K562 (cell line): ENCODE results near the gene THBS1. TPM values are rescaled to one million over a fixed set of nuclear protein-coding genes. Genes with fewer than 3 reads are reported as not detected.

Experiments used
- ATAC-seq: fragments of 200-7000 bp; cut with Tn5 transposase; 3 replicates; pipeline ENCODE4 v1.9.1; 2020; ENCODE audit warnings: moderate library complexity
- BruUV-seq: library from RNA; stranded (reverse); fragments of 400-500 nt; replicated peaks from 2 replicates; lab custom pipeline; 2021; lab: Mats Ljungman, UMichigan
- CTCF ChIA-PET: fragments of 300-600 bp; formaldehyde crosslinking; extraction: SDS; loops from one replicate; lab custom pipeline; 2021; ENCODE audit warnings: low intra/inter-chr PET ratio; lab: Yijun Ruan, JAX
- POLR2A ChIA-PET: fragments of 300-600, 350-650 bp; sonication (Branson Sonifier 250); formaldehyde crosslinking; extraction: SDS; loops from one replicate; lab custom pipeline; 2021; ENCODE audit warnings: antibody characterized with exemption, inconsistent platforms; lab: Yijun Ruan, JAX
- DNase-seq, 4 experiments: peaks; one replicate each; pipeline versions ENCODE4 v3.0.0 to v3.0.0-alpha.2; 2011 to 2018; ENCODE audit warnings: low spot score in 3 of 4, mixed read lengths in 3 of 4; ENCODE audit errors: extremely low read depth in 1 of 4
- FAIRE-seq: peaks from 2 replicates; lab custom pipeline; 2011; peaks lifted over from hg19 to GRCh38; lab: Jason Lieb, UNC
- H2AFZ ChIP-seq: 2 replicates; pipeline ENCODE4 v1.6.0; 2011; ENCODE audit warnings: low read depth, low read length, control low read depth, inconsistent platforms
- H3K27ac ChIP-seq: fragments of 200-600 bp; 3 replicates; pipeline ENCODE4 v1.8.0; 2011; ENCODE audit warnings: low read depth, mild to moderate bottlenecking, control low read depth, inconsistent platforms, low read length, moderate library complexity, mixed read lengths; ENCODE audit errors: extremely low read depth
- H3K27me3 ChIP-seq, 2 experiments: fragments of 300-600 bp in 1 of 2; 2 replicates in 1 of 2; 3 replicates in 1 of 2; pipeline versions ENCODE4 v1.6.0 to v1.8.0; 2011; ENCODE audit warnings: inconsistent platforms in 2 of 2, low read length in 2 of 2, mild to moderate bottlenecking in 1 of 2, mixed read lengths in 1 of 2, moderate library complexity in 1 of 2; ENCODE audit not compliant: control insufficient read depth in 2 of 2, insufficient read depth in 2 of 2
- H3K36me3 ChIP-seq: fragments of 300-600 bp; 3 replicates; pipeline ENCODE4 v1.8.0; 2011; ENCODE audit warnings: mild to moderate bottlenecking, low read length, inconsistent platforms; ENCODE audit not compliant: control insufficient read depth, insufficient read depth
- H3K4me1 ChIP-seq, 2 experiments: fragments of 200-600 bp in 1 of 2; replicated peaks in 1 of 2; 2 replicates in 1 of 2; 3 replicates in 1 of 2; pipeline versions ENCODE4 v1.5.1 to v1.8.0; 2011; ENCODE audit warnings: inconsistent platforms in 2 of 2, low read length in 2 of 2, mild to moderate bottlenecking in 1 of 2, mixed read lengths in 1 of 2, moderate library complexity in 1 of 2; ENCODE audit not compliant: control insufficient read depth in 2 of 2, insufficient read depth in 2 of 2
- H3K4me2 ChIP-seq: 2 replicates; pipeline ENCODE4 v1.6.1; 2011; ENCODE audit warnings: low read length, control low read depth, inconsistent platforms, mixed read lengths; ENCODE audit not compliant: insufficient read depth
- H3K4me3 ChIP-seq: fragments of 200-600 bp; sonication (generic), shearing (Covaris generic); 2 replicates; pipeline ENCODE4 v1.5.1; 2016; ENCODE audit warnings: control low read depth, inconsistent platforms
- H3K79me2 ChIP-seq: fragments of 200-600 bp; 3 replicates; pipeline ENCODE4 v1.8.0; 2011; ENCODE audit warnings: low read length, inconsistent platforms; ENCODE audit not compliant: control insufficient read depth, insufficient read depth
- H3K9ac ChIP-seq, 2 experiments: 2 replicates each; pipeline versions ENCODE4 v1.6.0 to v1.6.1; 2011; ENCODE audit warnings: low read depth in 2 of 2, low read length in 2 of 2, control low read depth in 1 of 2, inconsistent platforms in 1 of 2, mild to moderate bottlenecking in 1 of 2, mixed read lengths in 1 of 2; ENCODE audit not compliant: insufficient read depth in 1 of 2
- H3K9me1 ChIP-seq: one replicate; pipeline ENCODE4 v1.6.0; 2011; ENCODE audit warnings: inconsistent platforms, mild to moderate bottlenecking, low read length, moderate library complexity; ENCODE audit not compliant: control insufficient read depth, insufficient read depth
- H3K9me3 ChIP-seq: replicated peaks from 2 replicates; pipeline ENCODE4 v1.5.1; 2011; ENCODE audit warnings: low read depth, low read length, inconsistent platforms; ENCODE audit not compliant: control insufficient read depth, insufficient read depth
- H4K20me1 ChIP-seq: replicated peaks from 2 replicates; pipeline ENCODE4 v1.6.1; 2011; ENCODE audit warnings: low read length, inconsistent platforms, mixed read lengths; ENCODE audit not compliant: control insufficient read depth, insufficient read depth
- RAD21 ChIP-seq, 2 experiments: fragments of 250-450 bp in 1 of 2; fragments of 450-650 bp in 1 of 2; sonication (Bioruptor Pico) in 1 of 2; formaldehyde crosslinking in 1 of 2; IDR thresholded peaks in 1 of 2; conservative IDR thresholded peaks in 1 of 2; 2 replicates each; pipeline versions ENCODE4 v1.4.0 to v1.8.0; 2020 to 2022; ENCODE audit warnings: mild to moderate bottlenecking in 2 of 2, moderate library complexity in 1 of 2
- WGBS: fragments of 100-300 bp; shearing (Covaris generic); methylation state at CpG from one replicate; pipeline ENCODE4 v1.1.6; 2016; ENCODE audit warnings: low coverage, mixed read lengths; ENCODE audit not compliant: insufficient coverage; ENCODE audit errors: missing lambda C conversion rate; 5-methylcytosine and 5-hydroxymethylcytosine counted together
- in situ Hi-C: fragments of 300-500 bp; cut with MboI; formaldehyde crosslinking; loops from 4 replicates; pipeline ENCODE4 v1.15.0; 2018; ENCODE audit warnings: inconsistent platforms, mixed read lengths
- intact Hi-C: fragments of 100-400 bp; cut with micrococcal nuclease; formaldehyde crosslinking; loops from 2 replicates; pipeline ENCODE4 v1.14.2; 2022
- polyA plus RNA-seq, 8 experiments: library from polyadenylated mRNA; depleted of rRNA in 4 of 8; stranded (reverse) in 5 of 8; unstranded in 3 of 8; fragments of >200 nt; fragmentation: Nextera tagmentation in 2 of 8; fragmentation: Illumina TruSeq in 1 of 8; extraction: Ambion mirVana in 2 of 8; extraction: Trizol in 1 of 8; gene quantifications; 2 replicates each; pipeline versions ENCODE4 v1.2.1 to v1.2.3, GENCODE V29; 2011 to 2014; ENCODE audit warnings: inconsistent platforms in 1 of 8, missing spikeins in 1 of 8
- total RNA-seq, 7 experiments: library from RNA; depleted of rRNA in 6 of 7; stranded (reverse); fragments of >200 nt in 6 of 7; fragmentation: Illumina TruSeq in 2 of 7; extraction: Trizol in 2 of 7; gene quantifications; 2 replicates each; pipeline versions ENCODE4 v1.2.1 to v1.2.3, GENCODE V29; 2011 to 2021; ENCODE audit warnings: low replicate concordance in 1 of 7
- TF ChIP-seq, protein P1 (sequence below): fragments of 150-350 bp; IDR thresholded peaks from 2 replicates; pipeline ENCODE4 v1.6.1; 2014; ENCODE audit warnings: low read depth, mild to moderate bottlenecking, low read length, borderline replicate concordance

Gene THBS1
- total and polyA plus RNA-seq, 9 of the 15 experiments (the other 6 are each of a cell fraction or from before 2014, with no cell fraction given), result 0.04 to 1.3 (median 0.40) TPM

DNA sequence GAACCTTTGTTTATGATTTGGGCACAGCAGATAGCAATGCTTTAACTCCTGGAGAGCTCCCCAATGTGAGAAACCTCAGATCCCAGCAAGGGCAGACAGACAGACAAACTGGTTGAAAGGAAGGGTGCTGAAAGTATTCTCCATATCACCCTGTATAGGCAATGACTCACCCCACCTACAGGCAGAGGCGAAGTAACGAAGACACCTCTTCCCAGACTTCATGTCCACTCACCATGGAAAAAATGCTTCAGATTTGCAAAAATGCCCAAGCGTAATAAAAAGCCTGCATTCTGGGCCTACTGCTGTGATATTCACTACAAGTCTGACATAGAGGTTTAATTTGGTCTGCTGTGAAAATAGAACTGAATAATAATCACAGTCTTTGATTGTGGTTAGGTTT is 50.5 kb downstream of the THBS1 start:
- Histone ChIP-seq H3K79me2 (no peaks in the 10 kb centered on the region), H3K4me1 (no peaks in the 10 kb centered on the region), H3K9me1 (no peaks in the 10 kb centered on the region), H2AFZ (no peak overlapping the region), H3K9me3 (no peaks in the 10 kb centered on the region), H3K4me3 (no peak overlapping the region), H3K36me3 (no peaks in the 10 kb centered on the region)
- in situ Hi-C loops, result no loop called here
- ChIA-PET CTCF (no interaction called here), POLR2A (no interaction called here)
- no peak for ATAC-seq
- intact Hi-C loops, result no loop called here
- BruUV-seq, result no TSS peak
- peak in 1 of 4 experiments; percentile 11 for DNase-seq
- 0% methylated on average over 3 of the region's 3 CpGs for WGBS
- TF ChIP-seq RAD21 (CRISPR knock-in tag; conservative IDR thresholded peaks at IDR 0.05 in 1 of 2, IDR thresholded peaks at IDR 0.05 in 1 of 2), result peak in 1 of 2 experiments; percentile 10; a peak in 1 of 4 replicates
- TF ChIP-seq, protein P1, sequence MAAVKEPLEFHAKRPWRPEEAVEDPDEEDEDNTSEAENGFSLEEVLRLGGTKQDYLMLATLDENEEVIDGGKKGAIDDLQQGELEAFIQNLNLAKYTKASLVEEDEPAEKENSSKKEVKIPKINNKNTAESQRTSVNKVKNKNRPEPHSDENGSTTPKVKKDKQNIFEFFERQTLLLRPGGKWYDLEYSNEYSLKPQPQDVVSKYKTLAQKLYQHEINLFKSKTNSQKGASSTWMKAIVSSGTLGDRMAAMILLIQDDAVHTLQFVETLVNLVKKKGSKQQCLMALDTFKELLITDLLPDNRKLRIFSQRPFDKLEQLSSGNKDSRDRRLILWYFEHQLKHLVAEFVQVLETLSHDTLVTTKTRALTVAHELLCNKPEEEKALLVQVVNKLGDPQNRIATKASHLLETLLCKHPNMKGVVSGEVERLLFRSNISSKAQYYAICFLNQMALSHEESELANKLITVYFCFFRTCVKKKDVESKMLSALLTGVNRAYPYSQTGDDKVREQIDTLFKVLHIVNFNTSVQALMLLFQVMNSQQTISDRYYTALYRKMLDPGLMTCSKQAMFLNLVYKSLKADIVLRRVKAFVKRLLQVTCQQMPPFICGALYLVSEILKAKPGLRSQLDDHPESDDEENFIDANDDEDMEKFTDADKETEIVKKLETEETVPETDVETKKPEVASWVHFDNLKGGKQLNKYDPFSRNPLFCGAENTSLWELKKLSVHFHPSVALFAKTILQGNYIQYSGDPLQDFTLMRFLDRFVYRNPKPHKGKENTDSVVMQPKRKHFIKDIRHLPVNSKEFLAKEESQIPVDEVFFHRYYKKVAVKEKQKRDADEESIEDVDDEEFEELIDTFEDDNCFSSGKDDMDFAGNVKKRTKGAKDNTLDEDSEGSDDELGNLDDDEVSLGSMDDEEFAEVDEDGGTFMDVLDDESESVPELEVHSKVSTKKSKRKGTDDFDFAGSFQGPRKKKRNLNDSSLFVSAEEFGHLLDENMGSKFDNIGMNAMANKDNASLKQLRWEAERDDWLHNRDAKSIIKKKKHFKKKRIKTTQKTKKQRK, result no peak
- TF ChIP-seq, all 486 proteins: peak for 1
- no peak overlapping the region for H3K9ac ChIP-seq
- H3K27me3 ChIP-seq, result peaks cover 15 to 31% of the 10 kb centered on the region in 2 experiments
- FAIRE-seq, result no peak
- no peaks in the 10 kb centered on the region for H4K20me1 ChIP-seq
- no peak overlapping the region for H3K27ac ChIP-seq
- no peak overlapping the region for H3K4me2 ChIP-seq
